Measurements from ENCODE around the gene NET1.

- TF ChIP-seq YY1 (IDR thresholded peaks at IDR 0.05; ENCODE audit: insufficient read depth, insufficient read length): no peak
- no peak for TF ChIP-seq SUZ12 (IDR thresholded peaks at IDR 0.05; ENCODE audit: extremely low read depth, insufficient read depth, insufficient read length)
- TF ChIP-seq ZNF274 (IDR thresholded peaks at IDR 0.05; ENCODE audit: low read depth, low read length): no peak
Observed at GRCh38 chr10:5450605-5451384, 38.4 kb downstream of the NET1 start.

All from NT2/D1 (cell line).